ENCODE results near the gene RNF212B. TPM values are rescaled to one million over a fixed set of nuclear protein-coding genes. Genes with fewer than 3 reads are reported as not detected.
"Not testable (repeated sequence)": the region's sequence is repeated elsewhere in the genome, so short reads cannot be mapped to it uniquely, and the experiment has no call there.

RNF212B gene
- polyA plus RNA-seq, 1 experiment: not detected

DNA sequence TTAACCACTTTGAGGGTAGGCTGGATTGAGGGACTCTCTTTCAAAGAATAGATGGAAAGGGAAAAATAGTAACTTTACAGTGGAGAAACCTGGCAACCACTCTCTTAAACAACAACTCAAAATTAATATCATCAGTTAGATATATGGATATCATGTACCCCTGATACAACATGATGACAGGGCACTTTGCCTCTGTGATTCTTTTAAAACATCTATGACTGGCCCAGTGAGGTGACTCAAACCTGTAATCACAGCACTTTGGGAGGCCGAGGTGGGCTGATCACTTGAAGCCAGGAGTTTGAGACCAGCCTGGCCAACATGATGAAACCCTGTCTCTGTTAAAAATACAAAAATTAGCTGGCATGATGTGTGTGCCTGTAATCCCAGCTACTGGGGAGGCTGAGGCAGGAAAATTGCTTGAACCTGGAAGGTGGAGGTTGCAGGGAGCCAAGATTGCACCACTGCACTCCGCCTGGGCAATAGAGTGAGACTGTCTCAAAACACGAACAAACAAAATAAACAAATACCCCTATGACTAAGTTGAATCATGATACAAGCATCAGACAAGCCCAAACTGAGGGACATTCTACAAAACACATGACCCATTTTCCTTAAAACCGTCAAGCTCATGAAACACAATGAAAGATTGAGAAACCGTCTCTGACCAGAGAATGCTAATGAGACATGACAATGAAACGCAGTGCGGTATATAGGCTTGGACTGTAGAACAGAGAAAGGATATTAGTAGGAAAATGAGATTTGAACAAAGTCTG, 27.9 kb upstream of the RNF212B start:
- no peak for TF ChIP-seq CTCF (IDR thresholded peaks at IDR 0.05; ENCODE audit: low read depth, low read length)
- no peaks in the 10 kb centered on the region for H3K9me3 ChIP-seq (ENCODE audit: control insufficient read depth, insufficient read depth, low read length)
- no peak overlapping the region for H3K4me3 ChIP-seq (ENCODE audit: low read depth, low read length)
- DNase-seq (ENCODE audit: low read depth, low spot score): no peak
- ChIA-PET CTCF (interaction anchor here (0.6 to 1.7 kb wide), 2 partner anchors 12 to 89 kb away, joined by 3 to 6 read pairs; no protein-coding TSS in a partner anchor), POLR2A (no interaction called here)
- peaks cover 11% of the 10 kb centered on the region for H3K27me3 ChIP-seq (ENCODE audit: control insufficient read depth, insufficient read depth, low read length)
- H3K27ac ChIP-seq (ENCODE audit: low read depth, low read length): no peak overlapping the region

GRCh38 chr14:23215421-23215820, 22.3 kb upstream of the RNF212B start:
- H3K4me3 ChIP-seq (ENCODE audit: low read depth, low read length): no peak overlapping the region
- no peaks in the 10 kb centered on the region for H3K9me3 ChIP-seq (ENCODE audit: control insufficient read depth, insufficient read depth, low read length)
- DNase-seq (ENCODE audit: low read depth, low spot score): no peak
- no peak for TF ChIP-seq CTCF (IDR thresholded peaks at IDR 0.05; ENCODE audit: low read depth, low read length)
- no peak overlapping the region for H3K27ac ChIP-seq (ENCODE audit: low read depth, low read length)
- POLR2A ChIA-PET: no interaction called here
- H3K27me3 ChIP-seq (ENCODE audit: control insufficient read depth, insufficient read depth, low read length): no peaks in the 10 kb centered on the region
- CTCF ChIA-PET: no interaction called here

GRCh38 chr14:23217032-23218020, 20.4 kb upstream of the RNF212B start:
- POLR2A ChIA-PET: no interaction called here
- no peak for TF ChIP-seq CTCF (IDR thresholded peaks at IDR 0.05; ENCODE audit: low read depth, low read length)
- DNase-seq (ENCODE audit: low read depth, low spot score): no peak
- Histone ChIP-seq H3K27me3 (ENCODE audit: control insufficient read depth, insufficient read depth, low read length) (peaks cover 3% of the 10 kb centered on the region), H3K4me3 (ENCODE audit: low read depth, low read length) (no peak overlapping the region), H3K27ac (ENCODE audit: low read depth, low read length) (no peak overlapping the region), H3K9me3 (ENCODE audit: control insufficient read depth, insufficient read depth, low read length) (no peaks in the 10 kb centered on the region)
- CTCF ChIA-PET: interaction anchor here (1.2 kb wide), 1 partner anchor 97 kb away, joined by 4 read pairs; no protein-coding TSS in a partner anchor

GRCh38 chr14:23219075-23219474, 18.7 kb upstream of the RNF212B start:
- Histone ChIP-seq H3K9me3 (ENCODE audit: control insufficient read depth, insufficient read depth, low read length) (no peaks in the 10 kb centered on the region), H3K27ac (ENCODE audit: low read depth, low read length) (no peak overlapping the region), H3K27me3 (ENCODE audit: control insufficient read depth, insufficient read depth, low read length) (peaks cover 3% of the 10 kb centered on the region), H3K4me3 (ENCODE audit: low read depth, low read length) (no peak overlapping the region)
- TF ChIP-seq CTCF (IDR thresholded peaks at IDR 0.05; ENCODE audit: low read depth, low read length): no peak
- ChIA-PET CTCF (no interaction called here), POLR2A (no interaction called here)
- no peak for DNase-seq (ENCODE audit: low read depth, low spot score)

GRCh38 chr14:23224958-23225357, 12.8 kb upstream of the RNF212B start:
- H3K9me3 ChIP-seq (ENCODE audit: control insufficient read depth, insufficient read depth, low read length); H3K27me3 ChIP-seq (ENCODE audit: control insufficient read depth, insufficient read depth, low read length); POLR2A ChIA-PET; DNase-seq (ENCODE audit: low read depth, low spot score); H3K4me3 ChIP-seq (ENCODE audit: low read depth, low read length); H3K27ac ChIP-seq (ENCODE audit: low read depth, low read length); CTCF ChIA-PET: not testable (repeated sequence)
